ENCODE results near the gene AGER.

Gene AGER

DNA sequence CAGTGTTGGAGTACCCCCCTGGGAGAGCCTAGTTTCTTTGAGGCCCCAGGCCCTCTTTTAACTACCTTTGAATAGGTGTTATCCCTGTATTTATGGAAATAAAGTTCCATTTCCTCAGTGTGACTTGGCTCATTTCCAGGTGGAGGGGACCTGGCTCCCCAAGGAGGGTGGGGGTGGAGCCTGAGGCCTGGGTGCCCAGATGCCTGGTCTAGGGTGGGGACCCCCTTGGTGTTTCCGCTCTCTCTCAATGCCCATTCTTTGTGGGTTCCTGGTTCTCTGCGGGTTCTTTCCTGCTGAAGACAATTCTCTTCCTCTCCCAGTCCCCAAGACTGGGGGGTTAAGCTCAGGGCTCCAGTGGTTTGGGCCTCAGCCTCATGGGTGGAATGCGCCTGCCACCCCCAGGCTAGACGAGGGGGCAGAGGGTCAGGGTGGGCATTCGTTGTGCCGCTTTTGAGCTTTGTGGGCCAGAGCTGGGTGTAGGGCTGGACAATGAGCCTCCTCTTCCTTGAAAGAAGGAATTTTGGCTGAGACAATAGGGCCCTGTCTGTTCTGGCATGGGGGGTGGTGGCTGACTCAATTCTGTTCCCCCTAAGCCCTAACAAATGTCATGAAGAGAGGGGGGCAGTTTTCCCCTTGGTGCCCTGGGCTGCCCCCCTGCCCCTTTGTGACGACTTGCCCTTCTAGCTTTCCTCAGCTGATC is 20.3 kb downstream of the AGER start:
- no peak for DNase-seq (ENCODE audit: extremely low read depth, low read depth)
- TF ChIP-seq CTCF (IDR thresholded peaks at IDR 0.05; ENCODE audit: low read depth, low read length) = no peak

DNA sequence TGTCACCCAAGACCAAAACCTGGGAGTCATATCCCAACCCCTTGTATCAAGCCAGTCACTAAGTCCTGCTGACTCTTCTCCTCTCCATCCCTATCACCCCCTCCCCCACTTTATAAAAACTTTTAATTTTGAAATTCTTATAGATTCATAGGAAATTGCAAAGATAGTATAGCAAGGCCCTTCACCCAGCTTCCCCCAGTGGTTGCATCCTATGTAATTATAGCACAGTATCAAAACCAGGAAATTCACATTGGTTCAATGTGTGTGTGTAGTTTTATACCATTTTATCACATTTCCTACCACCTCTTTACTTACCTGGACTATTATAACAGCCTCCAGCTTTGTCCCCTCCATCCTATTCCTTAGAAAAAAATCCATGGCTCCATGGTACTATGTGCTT is 26.0 kb downstream of the AGER start:
- no peak for DNase-seq (ENCODE audit: extremely low read depth, low read depth)
- no peak for TF ChIP-seq CTCF (IDR thresholded peaks at IDR 0.05; ENCODE audit: low read depth, low read length)

DNA sequence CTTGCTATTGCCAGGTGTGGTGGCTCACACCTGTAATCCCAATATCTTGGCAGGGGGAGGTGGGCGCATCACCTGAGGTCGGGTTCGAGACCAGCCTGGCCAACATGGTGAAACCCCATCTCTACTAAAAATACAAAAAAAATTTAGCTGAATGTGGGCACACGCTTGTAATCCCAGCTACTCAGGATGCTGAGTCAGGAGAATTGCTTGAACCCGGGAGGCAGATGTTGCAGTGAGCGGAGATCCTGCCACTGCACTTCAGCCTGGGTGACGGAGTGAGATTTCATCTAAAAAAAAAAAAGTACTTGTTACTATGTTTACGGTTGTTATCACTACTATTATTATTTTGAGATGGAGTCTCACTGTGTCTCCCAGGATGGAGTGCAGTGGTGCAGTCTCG is 27.2 kb downstream of the AGER start:
- no peak for DNase-seq (ENCODE audit: extremely low read depth, low read depth)
- TF ChIP-seq CTCF (IDR thresholded peaks at IDR 0.05; ENCODE audit: low read depth, low read length) = no peak

GRCh38 chr6:32154514-32155161 is 29.4 kb downstream of the AGER start:
- DNase-seq (ENCODE audit: extremely low read depth, low read depth) = no peak
- TF ChIP-seq CTCF (IDR thresholded peaks at IDR 0.05; ENCODE audit: low read depth, low read length) = peak; percentile 61

DNA sequence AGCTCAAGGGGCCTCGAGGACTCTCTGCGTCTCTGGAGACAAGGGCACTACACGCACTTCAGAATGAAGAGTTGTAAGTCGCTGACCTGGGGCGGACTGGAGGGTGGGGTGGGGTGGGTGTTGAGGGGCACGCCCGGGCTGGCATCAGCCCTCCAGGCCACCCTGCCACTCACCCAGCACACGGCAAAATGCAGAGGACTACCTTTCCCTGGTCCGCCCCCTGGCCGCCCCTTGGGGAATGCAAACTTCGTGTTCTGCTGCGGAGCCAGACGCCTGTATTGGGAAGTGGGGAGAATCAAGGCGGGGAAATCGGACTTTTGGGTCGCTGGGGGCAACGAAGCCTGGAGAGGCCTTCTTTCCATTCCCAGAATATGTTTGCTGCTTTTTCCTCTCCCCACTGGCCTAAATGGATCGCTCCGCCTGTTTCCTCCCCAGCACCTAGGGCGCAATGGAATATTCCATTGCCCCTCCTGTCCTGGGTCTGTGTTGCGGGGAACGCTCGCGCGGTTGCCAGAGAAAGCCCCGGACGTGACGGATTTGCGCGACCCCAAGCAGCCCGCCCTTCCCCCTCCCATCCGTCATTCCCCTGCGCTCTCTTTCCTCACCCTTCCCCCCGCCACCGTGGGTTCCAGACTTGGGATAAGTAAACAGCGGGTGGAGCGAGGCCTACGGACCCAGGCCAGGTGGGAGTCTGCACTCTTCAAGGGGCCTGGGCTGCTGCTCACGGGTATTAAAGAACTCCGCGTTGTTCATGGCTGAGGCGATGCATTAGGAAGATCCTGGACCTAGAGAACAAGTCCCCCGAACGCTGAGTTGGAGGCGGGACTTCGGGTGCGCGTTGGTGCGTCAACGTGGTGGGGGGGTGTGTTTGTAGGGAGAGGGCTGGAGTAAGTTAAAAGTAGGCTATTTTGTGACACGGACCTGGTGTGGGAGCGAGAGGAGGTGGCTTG is 30.2 kb downstream of the AGER start, which contains the start of gene PPT2:
Gene PPT2, plus strand, starts transcription at position 578 of the 950 bp plus-strand sequence. CDS start 454 bp downstream, outside the sequence.
- DNase-seq (ENCODE audit: extremely low read depth, low read depth) = peak; percentile 80
- peak; percentile 22 for TF ChIP-seq CTCF (IDR thresholded peaks at IDR 0.05; ENCODE audit: low read depth, low read length)

DNA sequence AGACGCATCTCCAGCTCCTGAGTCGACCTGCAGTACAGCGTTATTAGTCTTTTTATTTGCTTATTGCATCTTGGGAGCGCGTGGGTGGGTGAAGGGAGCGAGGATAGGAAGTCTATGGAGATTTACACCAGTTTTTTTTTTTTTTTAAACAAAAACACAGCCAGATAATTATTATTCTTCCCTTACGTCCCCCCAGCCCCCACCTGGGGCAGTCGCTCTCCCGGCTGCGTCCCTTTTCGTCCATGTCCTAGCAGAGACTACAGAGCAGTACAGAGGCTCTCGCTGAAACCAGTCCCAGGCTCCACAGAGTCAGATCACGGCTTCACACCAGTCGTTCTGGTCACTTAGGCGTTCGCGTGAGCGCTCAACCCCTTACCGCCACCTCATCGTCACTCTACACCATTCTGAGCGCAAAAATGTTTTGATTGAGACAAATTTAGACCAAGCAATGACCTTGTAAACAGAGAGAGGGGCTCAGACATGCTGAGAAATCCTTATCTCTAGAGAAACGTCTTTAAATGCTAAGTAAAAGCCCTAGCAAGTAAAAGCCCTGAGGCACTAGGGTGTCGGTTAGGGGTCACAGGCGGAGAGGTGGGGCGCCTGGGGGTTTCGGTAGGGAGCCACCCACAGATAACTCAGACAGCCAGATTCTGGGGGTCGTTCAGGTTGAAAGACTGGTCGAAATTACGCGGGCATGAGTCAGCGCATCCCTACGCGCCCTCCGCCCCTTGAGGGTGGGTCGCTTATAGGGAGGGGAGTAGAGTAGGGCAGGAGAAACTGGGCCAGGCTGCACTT is 31.1 kb downstream of the AGER start:
- TF ChIP-seq CTCF (IDR thresholded peaks at IDR 0.05; ENCODE audit: low read depth, low read length) = no peak
- DNase-seq (ENCODE audit: extremely low read depth, low read depth) = no peak

Measured in AG09319 (cell line).